Measurements from ENCODE around the gene UGT1A6. TPM values are rescaled to one million over a fixed set of nuclear protein-coding genes. Genes with fewer than 3 reads are reported as not detected.
"Not testable (repeated sequence)": the region's sequence is repeated elsewhere in the genome, so short reads cannot be mapped to it uniquely, and the experiment has no call there.

UGT1A6 gene
- total and polyA plus RNA-seq, 8 donors: 0.05 to 0.69 TPM; not detected in 6

GRCh38 chr2:233740870-233741269, 48.2 kb downstream of the UGT1A6 start:
- Histone ChIP-seq H3K27me3 (no peaks in the 10 kb centered on the region), H3K36me3 (no peaks in the 10 kb centered on the region), H3K4me3 (no peak overlapping the region), H3K4me1 (no peaks in the 10 kb centered on the region), H3K27ac (no peak overlapping the region), H3K9me3 (no peaks in the 10 kb centered on the region)
- no peak for DNase-seq
- intact Hi-C loops (cut with DNase I): no loop called here
- 69 to 74% methylated on average over 2 of the region's 2 CpGs for WGBS, 2 donors
- ATAC-seq: no peak
- no peak for TF ChIP-seq CTCF (IDR thresholded peaks at IDR 0.05)
- FAIRE-seq: no peak

GRCh38 chr2:233743464-233744259, 51.0 kb downstream of the UGT1A6 start:
- 89 to 91% methylated on average over 44 to 46 of the region's 46 CpGs for WGBS, 2 donors
- no peak for DNase-seq
- H3K27ac ChIP-seq: no peak overlapping the region
- H3K9me3 ChIP-seq: no peaks in the 10 kb centered on the region
- H3K27me3 ChIP-seq: no peaks in the 10 kb centered on the region
- intact Hi-C loops (cut with DNase I): no loop called here
- no peak overlapping the region for H3K4me3 ChIP-seq
- no peaks in the 10 kb centered on the region for H3K4me1 ChIP-seq
- FAIRE-seq: no peak
- no peaks in the 10 kb centered on the region for H3K36me3 ChIP-seq
- no peak for TF ChIP-seq CTCF (IDR thresholded peaks at IDR 0.05)
- ATAC-seq: no peak

GRCh38 chr2:233745073-233745755, 52.5 kb downstream of the UGT1A6 start:
- no peaks in the 10 kb centered on the region for H3K9me3 ChIP-seq
- 57 to 62% methylated on average over 5 of the region's 5 CpGs for WGBS, 2 donors
- H3K4me1 ChIP-seq: no peaks in the 10 kb centered on the region
- DNase-seq (no peak), FAIRE-seq (no peak), ATAC-seq (no peak)
- no peak overlapping the region for H3K4me3 ChIP-seq
- TF ChIP-seq CTCF (IDR thresholded peaks at IDR 0.05): no peak
- H3K27ac ChIP-seq: no peak overlapping the region
- H3K27me3 ChIP-seq: no peaks in the 10 kb centered on the region
- intact Hi-C loops (cut with DNase I): no loop called here
- H3K36me3 ChIP-seq: no peaks in the 10 kb centered on the region

GRCh38 chr2:233745838-233746237, 53.1 kb downstream of the UGT1A6 start:
- WGBS, 2 donors: 52 to 57% methylated on average over 2 of the region's 2 CpGs
- FAIRE-seq; ATAC-seq; H3K4me1 ChIP-seq; H3K27me3 ChIP-seq; H3K9me3 ChIP-seq; H3K4me3 ChIP-seq; intact Hi-C loops (cut with DNase I); H3K27ac ChIP-seq; DNase-seq; H3K36me3 ChIP-seq: not testable (repeated sequence)

- no peaks in the 10 kb centered on the region for H3K27me3 ChIP-seq
- H3K9me3 ChIP-seq: no peaks in the 10 kb centered on the region
- ATAC-seq (peak in 3 of 4 donors; percentile 38 to 79 (median 63)), DNase-seq (no peak), FAIRE-seq (no peak)
- 50 to 56% methylated on average over 10 of the region's 10 CpGs for WGBS, 2 donors
- no peak overlapping the region for H3K4me3 ChIP-seq
- no peaks in the 10 kb centered on the region for H3K4me1 ChIP-seq
- no peaks in the 10 kb centered on the region for H3K36me3 ChIP-seq
- intact Hi-C loops (cut with DNase I): no loop called here
- TF ChIP-seq CTCF (IDR thresholded peaks at IDR 0.05): no peak
- H3K27ac ChIP-seq: no peak overlapping the region
Measured at GRCh38 chr2:233746475-233747282, 54.0 kb downstream of the UGT1A6 start.
